VCaP (cell line): Measurements from ENCODE around the gene SYNJ1.

ENCODE experiments used
- H3K27ac ChIP-seq: fragments of 450-650 bp; 2 replicates; pipeline ENCODE4 v1.5.1; 2017
- TF ChIP-seq, protein P1 (sequence below): fragments of 450-650 bp; conservative IDR thresholded peaks from 2 replicates; pipeline ENCODE4 v1.5.1; 2017; ENCODE audit warnings: mild to moderate bottlenecking, moderate library complexity

The SYNJ1 gene

DNA sequence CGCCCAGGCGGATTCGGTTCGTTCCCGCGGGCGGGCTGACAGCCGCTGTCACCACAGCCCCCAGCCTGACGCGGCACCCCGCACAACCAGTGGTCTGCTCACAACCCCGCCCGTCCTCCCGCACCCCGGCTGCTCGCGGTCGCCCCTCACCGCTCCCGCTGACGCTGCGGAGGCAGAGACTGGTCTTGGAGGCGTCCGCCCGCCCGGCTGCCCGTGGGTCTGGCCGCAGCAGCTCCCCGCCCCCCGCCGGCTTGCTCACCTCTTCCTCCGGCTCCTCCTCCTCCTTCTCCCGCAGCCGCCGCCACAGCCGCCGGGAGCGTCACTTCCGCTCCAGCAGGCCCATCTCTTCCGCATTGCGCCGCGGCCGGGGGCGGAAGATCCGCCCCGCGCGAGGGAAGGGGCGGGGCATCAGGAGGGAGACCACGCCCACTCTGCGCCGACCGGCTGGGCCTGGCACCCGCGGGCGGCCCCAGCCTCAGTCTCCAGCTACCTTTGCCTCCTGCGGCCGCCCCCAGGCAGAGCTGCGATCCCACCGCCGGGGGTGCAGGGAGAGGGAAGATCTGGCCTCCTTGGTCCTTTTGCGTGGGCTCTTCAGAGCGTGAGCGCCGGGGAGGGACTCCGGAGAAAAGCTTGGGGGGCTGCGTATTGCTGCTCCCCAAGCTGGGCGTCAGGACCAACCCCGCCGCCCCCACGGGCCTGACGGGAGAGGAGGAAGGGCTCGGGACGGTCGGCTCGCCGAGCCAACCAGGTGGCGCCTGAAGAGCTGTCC is at the start of gene SYNJ1:
Gene SYNJ1, minus strand, starts transcription at position 327 of the 769 bp plus-strand sequence. CDS start 1,118 bp downstream, outside the sequence.
- TF ChIP-seq, protein P1, sequence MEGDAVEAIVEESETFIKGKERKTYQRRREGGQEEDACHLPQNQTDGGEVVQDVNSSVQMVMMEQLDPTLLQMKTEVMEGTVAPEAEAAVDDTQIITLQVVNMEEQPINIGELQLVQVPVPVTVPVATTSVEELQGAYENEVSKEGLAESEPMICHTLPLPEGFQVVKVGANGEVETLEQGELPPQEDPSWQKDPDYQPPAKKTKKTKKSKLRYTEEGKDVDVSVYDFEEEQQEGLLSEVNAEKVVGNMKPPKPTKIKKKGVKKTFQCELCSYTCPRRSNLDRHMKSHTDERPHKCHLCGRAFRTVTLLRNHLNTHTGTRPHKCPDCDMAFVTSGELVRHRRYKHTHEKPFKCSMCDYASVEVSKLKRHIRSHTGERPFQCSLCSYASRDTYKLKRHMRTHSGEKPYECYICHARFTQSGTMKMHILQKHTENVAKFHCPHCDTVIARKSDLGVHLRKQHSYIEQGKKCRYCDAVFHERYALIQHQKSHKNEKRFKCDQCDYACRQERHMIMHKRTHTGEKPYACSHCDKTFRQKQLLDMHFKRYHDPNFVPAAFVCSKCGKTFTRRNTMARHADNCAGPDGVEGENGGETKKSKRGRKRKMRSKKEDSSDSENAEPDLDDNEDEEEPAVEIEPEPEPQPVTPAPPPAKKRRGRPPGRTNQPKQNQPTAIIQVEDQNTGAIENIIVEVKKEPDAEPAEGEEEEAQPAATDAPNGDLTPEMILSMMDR = no peak
- peak within 1 kb of the TSS; percentile 87 for H3K27ac ChIP-seq

- TF ChIP-seq, protein P1 = no peak
- no peak overlapping the region for H3K27ac ChIP-seq
These were observed 49.5 kb upstream of the SYNJ1 start for GRCh38 chr21:32777269-32777668.

GRCh38 chr21:32776743-32777142 is 48.9 kb upstream of the SYNJ1 start:
- TF ChIP-seq, protein P1 = no peak
- no peak overlapping the region for H3K27ac ChIP-seq

DNA sequence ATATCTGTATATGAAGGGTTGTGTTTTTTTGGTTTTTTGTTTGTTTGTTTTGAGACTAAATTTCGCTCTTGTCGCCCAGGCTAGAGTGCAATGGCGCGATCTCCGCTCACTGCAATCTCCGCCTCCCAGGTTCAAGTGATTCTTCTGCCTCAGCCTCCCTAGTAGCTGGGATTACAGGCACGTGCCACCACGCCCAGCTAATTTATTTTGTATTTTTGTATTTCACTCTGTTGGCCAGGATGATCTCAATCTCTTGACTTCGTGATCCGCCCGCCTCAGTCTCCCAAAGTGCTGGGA is 45.2 kb upstream of the SYNJ1 start:
- H3K27ac ChIP-seq = peak overlapping the region; percentile 90

DNA sequence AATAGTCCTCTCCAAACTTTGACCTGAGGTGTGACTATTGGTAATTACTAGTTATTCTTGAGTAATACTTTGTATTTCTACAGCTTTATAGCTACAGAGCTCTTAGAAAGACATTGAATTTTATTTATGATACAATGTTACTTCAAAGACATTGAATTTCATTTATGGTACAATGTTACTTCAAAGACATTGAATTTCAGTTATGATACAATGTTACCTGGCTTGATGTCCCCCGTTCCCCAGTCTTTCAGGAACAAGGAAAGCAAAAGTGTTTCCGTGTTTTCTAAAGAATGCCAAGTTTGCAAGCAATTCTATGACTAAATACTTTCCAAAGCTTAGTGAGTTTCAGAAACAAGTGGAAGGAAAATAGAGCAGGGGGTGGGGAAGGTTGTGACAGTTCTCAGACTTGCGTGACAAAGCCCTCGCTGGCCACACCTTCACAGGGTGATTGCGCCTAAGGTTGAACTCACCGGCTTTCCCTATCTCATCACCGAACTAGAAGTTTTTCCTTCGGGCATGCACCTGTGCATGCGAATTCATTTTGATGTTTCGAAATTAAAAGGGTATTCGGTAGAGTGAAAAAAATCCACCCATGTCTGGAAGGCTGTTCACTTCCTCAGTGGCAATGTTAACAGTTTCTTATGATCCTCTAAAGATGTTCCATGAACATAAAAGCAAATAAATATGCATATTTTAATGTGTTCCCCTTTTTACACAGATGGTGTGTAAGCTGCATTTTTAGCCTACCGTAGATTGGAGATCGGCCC is 44.7 kb upstream of the SYNJ1 start:
- H3K27ac ChIP-seq = peak overlapping the region; percentile 90
- TF ChIP-seq, protein P1 = no peak

DNA sequence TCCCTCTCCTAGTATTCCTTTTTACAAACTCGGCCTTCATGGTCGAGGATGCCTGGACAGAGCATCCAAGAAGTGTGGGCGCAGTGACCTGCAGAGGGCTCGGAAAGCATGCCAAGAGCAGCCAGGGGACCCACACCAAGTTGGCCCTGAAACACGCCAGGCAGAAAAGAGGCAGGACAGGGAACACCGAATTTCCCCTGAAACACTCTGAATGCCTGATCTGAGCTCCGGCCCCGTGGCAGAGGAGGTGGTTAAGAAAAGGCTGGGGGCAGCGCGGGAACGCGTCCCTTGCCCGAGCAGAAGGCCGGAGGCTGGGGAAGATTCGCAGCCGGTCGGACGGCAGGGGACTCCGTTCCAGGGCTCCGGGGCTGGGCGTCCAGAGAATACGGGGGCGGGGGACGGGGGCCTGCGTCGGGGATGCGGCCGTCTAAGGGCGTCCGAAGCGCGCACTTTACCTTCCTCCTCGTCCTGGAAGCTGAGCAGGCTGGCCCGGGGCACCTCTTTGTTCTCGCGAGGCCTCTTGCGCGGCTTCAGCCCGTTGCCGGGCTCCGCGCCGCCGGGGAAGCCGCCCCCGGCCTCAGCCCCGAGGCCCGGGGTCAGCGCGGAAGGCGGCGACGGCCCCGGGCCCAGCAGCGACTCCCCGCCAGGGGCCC is 43.2 kb upstream of the SYNJ1 start:
- TF ChIP-seq, protein P1 = no peak
- peak overlapping the region; percentile 90 for H3K27ac ChIP-seq

GRCh38 chr21:32768530-32768929 is 40.7 kb upstream of the SYNJ1 start:
- TF ChIP-seq, protein P1 = no peak
- no peak overlapping the region for H3K27ac ChIP-seq
